ENCODE data around the gene FHDC1.

FHDC1 gene

GRCh38 chr4:152898606-152899005 lies 37.5 kb upstream of the FHDC1 start:
- no peak for TF ChIP-seq FOXA1 (IDR thresholded peaks at IDR 0.05)
- TF ChIP-seq ELF4 (IDR thresholded peaks at IDR 0.05), result no peak
- TF ChIP-seq LEF1 (IDR thresholded peaks at IDR 0.05; ENCODE audit: borderline replicate concordance), result no peak
- TF ChIP-seq SP1 (IDR thresholded peaks at IDR 0.05), result no peak
- TF ChIP-seq FOXK2 (IDR thresholded peaks at IDR 0.05), result no peak
- no peak for TF ChIP-seq L3MBTL2 (conservative IDR thresholded peaks at IDR 0.05)
- no peak for TF ChIP-seq HDGF (IDR thresholded peaks at IDR 0.05; ENCODE audit: borderline replicate concordance)
- no peak for TF ChIP-seq SUZ12 (IDR thresholded peaks at IDR 0.05)
- no peak for TF ChIP-seq CTBP1 (IDR thresholded peaks at IDR 0.05; ENCODE audit: borderline replicate concordance)
- TF ChIP-seq TARDBP (IDR thresholded peaks at IDR 0.05), result no peak
- no peak for TF ChIP-seq ZNF384 (IDR thresholded peaks at IDR 0.05)
- TF ChIP-seq NFRKB (IDR thresholded peaks at IDR 0.05), result no peak
- TF ChIP-seq FOXM1 (IDR thresholded peaks at IDR 0.05; ENCODE audit: borderline replicate concordance), result no peak
- TF ChIP-seq ARNT (IDR thresholded peaks at IDR 0.05), result no peak
- TF ChIP-seq BHLHE40 (IDR thresholded peaks at IDR 0.05; ENCODE audit: borderline replicate concordance), result no peak
- no peak for TF ChIP-seq PKNOX1 (IDR thresholded peaks at IDR 0.05)
- ChIA-PET CTCF (no interaction called here), POLR2A (no interaction called here)
- DNase-seq (ENCODE audit: extremely low spot score), result no peak

GRCh38 chr4:152900395-152900794 lies 35.7 kb upstream of the FHDC1 start:
- CTCF ChIA-PET, result no interaction called here

GRCh38 chr4:152901205-152901604 lies 34.9 kb upstream of the FHDC1 start:
- TF ChIP-seq SUZ12 (IDR thresholded peaks at IDR 0.05) (no peak), L3MBTL2 (conservative IDR thresholded peaks at IDR 0.05) (no peak), CTBP1 (IDR thresholded peaks at IDR 0.05; ENCODE audit: borderline replicate concordance) (no peak), ARNT (IDR thresholded peaks at IDR 0.05) (no peak), LEF1 (IDR thresholded peaks at IDR 0.05; ENCODE audit: borderline replicate concordance) (no peak), TARDBP (IDR thresholded peaks at IDR 0.05) (no peak), PKNOX1 (IDR thresholded peaks at IDR 0.05) (no peak), FOXA1 (IDR thresholded peaks at IDR 0.05) (no peak), FOXM1 (IDR thresholded peaks at IDR 0.05; ENCODE audit: borderline replicate concordance) (no peak), SP1 (IDR thresholded peaks at IDR 0.05) (no peak), ELF4 (IDR thresholded peaks at IDR 0.05) (no peak), FOXK2 (IDR thresholded peaks at IDR 0.05) (no peak)
- POLR2A ChIA-PET, result no interaction called here
- CTCF ChIA-PET, result no interaction called here
- no peak for DNase-seq (ENCODE audit: extremely low spot score)

More at GRCh38 chr4:152900395-152900794, 35.7 kb upstream of the FHDC1 start:
- TF ChIP-seq SUZ12 (IDR thresholded peaks at IDR 0.05) (no peak), FOXM1 (IDR thresholded peaks at IDR 0.05; ENCODE audit: borderline replicate concordance) (no peak), PKNOX1 (IDR thresholded peaks at IDR 0.05) (no peak), ARNT (IDR thresholded peaks at IDR 0.05) (no peak), HDGF (IDR thresholded peaks at IDR 0.05; ENCODE audit: borderline replicate concordance) (no peak), LEF1 (IDR thresholded peaks at IDR 0.05; ENCODE audit: borderline replicate concordance) (no peak), ZNF384 (IDR thresholded peaks at IDR 0.05) (no peak), TARDBP (IDR thresholded peaks at IDR 0.05) (no peak), BHLHE40 (IDR thresholded peaks at IDR 0.05; ENCODE audit: borderline replicate concordance) (no peak), ELF4 (IDR thresholded peaks at IDR 0.05) (no peak), FOXK2 (IDR thresholded peaks at IDR 0.05) (no peak), L3MBTL2 (conservative IDR thresholded peaks at IDR 0.05) (no peak), FOXA1 (IDR thresholded peaks at IDR 0.05) (no peak), CTBP1 (IDR thresholded peaks at IDR 0.05; ENCODE audit: borderline replicate concordance) (no peak), SP1 (IDR thresholded peaks at IDR 0.05) (no peak)
- DNase-seq (ENCODE audit: extremely low spot score), result no peak
- POLR2A ChIA-PET, result no interaction called here

- ChIA-PET POLR2A (no interaction called here), CTCF (no interaction called here)
- TF ChIP-seq L3MBTL2 (conservative IDR thresholded peaks at IDR 0.05) (no peak), FOXK2 (IDR thresholded peaks at IDR 0.05) (no peak), SP1 (IDR thresholded peaks at IDR 0.05) (no peak), ELF4 (IDR thresholded peaks at IDR 0.05) (no peak), FOXA1 (IDR thresholded peaks at IDR 0.05) (no peak), HDGF (IDR thresholded peaks at IDR 0.05; ENCODE audit: borderline replicate concordance) (no peak)
- DNase-seq (ENCODE audit: extremely low spot score), result no peak
These were observed 32.5 kb upstream of the FHDC1 start for GRCh38 chr4:152903658-152904057.

- DNase-seq (ENCODE audit: extremely low spot score), result no peak
- ChIA-PET POLR2A (no interaction called here), CTCF (interaction anchor here (0.6 kb wide), 1 partner anchor 13 kb away, joined by 3 read pairs; no protein-coding TSS in a partner anchor)
- TF ChIP-seq FOXA1 (IDR thresholded peaks at IDR 0.05) (no peak), FOXK2 (IDR thresholded peaks at IDR 0.05) (no peak), CTBP1 (IDR thresholded peaks at IDR 0.05; ENCODE audit: borderline replicate concordance) (no peak), SP1 (IDR thresholded peaks at IDR 0.05) (no peak), TARDBP (IDR thresholded peaks at IDR 0.05) (no peak), HDGF (IDR thresholded peaks at IDR 0.05; ENCODE audit: borderline replicate concordance) (no peak), PKNOX1 (IDR thresholded peaks at IDR 0.05) (no peak), NFRKB (IDR thresholded peaks at IDR 0.05) (no peak), L3MBTL2 (conservative IDR thresholded peaks at IDR 0.05) (no peak), SUZ12 (IDR thresholded peaks at IDR 0.05) (no peak), BHLHE40 (IDR thresholded peaks at IDR 0.05; ENCODE audit: borderline replicate concordance) (no peak)
These were observed 26.2 kb upstream of the FHDC1 start for GRCh38 chr4:152909901-152910300.

GRCh38 chr4:152910521-152910920 lies 25.6 kb upstream of the FHDC1 start:
- ChIA-PET CTCF (interaction anchor here (0.6 kb wide), 1 partner anchor 14 kb away, joined by 3 read pairs; no protein-coding TSS in a partner anchor), POLR2A (no interaction called here)
- TF ChIP-seq NFRKB (IDR thresholded peaks at IDR 0.05) (no peak), ARNT (IDR thresholded peaks at IDR 0.05) (no peak), TARDBP (IDR thresholded peaks at IDR 0.05) (no peak), ELF4 (IDR thresholded peaks at IDR 0.05) (no peak), ZNF384 (IDR thresholded peaks at IDR 0.05) (no peak), SUZ12 (IDR thresholded peaks at IDR 0.05) (no peak), FOXM1 (IDR thresholded peaks at IDR 0.05; ENCODE audit: borderline replicate concordance) (no peak), LEF1 (IDR thresholded peaks at IDR 0.05; ENCODE audit: borderline replicate concordance) (no peak), BHLHE40 (IDR thresholded peaks at IDR 0.05; ENCODE audit: borderline replicate concordance) (no peak), FOXK2 (IDR thresholded peaks at IDR 0.05) (no peak), HDGF (IDR thresholded peaks at IDR 0.05; ENCODE audit: borderline replicate concordance) (no peak), CTBP1 (IDR thresholded peaks at IDR 0.05; ENCODE audit: borderline replicate concordance) (no peak), SP1 (IDR thresholded peaks at IDR 0.05) (no peak), FOXA1 (IDR thresholded peaks at IDR 0.05) (no peak)
- DNase-seq (ENCODE audit: extremely low spot score), result no peak

Measured in HEK293T (cell line).